ENCODE measurements around the gene OR1S2. TPM values are rescaled to one million over a fixed set of nuclear protein-coding genes. Genes with fewer than 3 reads are reported as not detected.
"Not testable (repeated sequence)": the region's sequence is repeated elsewhere in the genome, so short reads cannot be mapped to it uniquely, and the experiment has no call there.

OR1S2 gene
- total RNA-seq, result not detected in 2 replicates

GRCh38 chr11:58204042-58204441, at the start of gene OR1S2:
OR1S2 (minus strand) TSS chr11:58204142; CDS start chr11:58204142, 0 bp downstream.
- DNase-seq (ENCODE audit: extremely low read depth, low read depth, low spot score), result no peak

- no peak for DNase-seq (ENCODE audit: extremely low read depth, low read depth, low spot score)
Measured at GRCh38 chr11:58243954-58244353, 40.0 kb upstream of the OR1S2 start.

- DNase-seq (ENCODE audit: extremely low read depth, low read depth, low spot score), result no peak
Measured at GRCh38 chr11:58227956-58228615, 24.1 kb upstream of the OR1S2 start.

- DNase-seq (ENCODE audit: extremely low read depth, low read depth, low spot score), result no peak
Measured at GRCh38 chr11:58222721-58223120, 18.8 kb upstream of the OR1S2 start.

GRCh38 chr11:58216476-58216875, 12.5 kb upstream of the OR1S2 start:
- DNase-seq (ENCODE audit: extremely low read depth, low read depth, low spot score), result no peak

- not testable (repeated sequence) for DNase-seq (ENCODE audit: extremely low read depth, low read depth, low spot score)
Measured at GRCh38 chr11:58212420-58212819, 8.5 kb upstream of the OR1S2 start, which contains the start of gene OR1S1. OR1S1 (plus strand) TSS chr11:58212720.

GRCh38 chr11:58199271-58199670, 4.7 kb downstream of the OR1S2 start:
- DNase-seq (ENCODE audit: extremely low read depth, low read depth, low spot score), result no peak

GRCh38 chr11:58195939-58196338, 8.0 kb downstream of the OR1S2 start:
- DNase-seq (ENCODE audit: extremely low read depth, low read depth, low spot score), result no peak

GRCh38 chr11:58193391-58193790, 10.6 kb downstream of the OR1S2 start:
- DNase-seq (ENCODE audit: extremely low read depth, low read depth, low spot score), result no peak

- DNase-seq (ENCODE audit: extremely low read depth, low read depth, low spot score), result no peak
Measured at GRCh38 chr11:58192229-58192628, 11.7 kb downstream of the OR1S2 start.

GRCh38 chr11:58188770-58189169, 15.2 kb downstream of the OR1S2 start, which contains the start of gene OR9Q2:
OR9Q2 (plus strand) TSS chr11:58189070; CDS start chr11:58190491, 1,421 bp downstream.
- no peak for DNase-seq (ENCODE audit: extremely low read depth, low read depth, low spot score)

GRCh38 chr11:58186938-58187337, 17.0 kb downstream of the OR1S2 start:
- DNase-seq (ENCODE audit: extremely low read depth, low read depth, low spot score), result no peak

- DNase-seq (ENCODE audit: extremely low read depth, low read depth, low spot score), result no peak
Measured at GRCh38 chr11:58179648-58180047, 24.3 kb downstream of the OR1S2 start.

GRCh38 chr11:58178444-58178843, 25.5 kb downstream of the OR1S2 start:
- DNase-seq (ENCODE audit: extremely low read depth, low read depth, low spot score), result no peak

GRCh38 chr11:58177409-58178054, 26.4 kb downstream of the OR1S2 start:
- DNase-seq (ENCODE audit: extremely low read depth, low read depth, low spot score), result no peak

- no peak for DNase-seq (ENCODE audit: extremely low read depth, low read depth, low spot score)
Measured at GRCh38 chr11:58165504-58166106, 38.3 kb downstream of the OR1S2 start.

- no peak for DNase-seq (ENCODE audit: extremely low read depth, low read depth, low spot score)
Measured at GRCh38 chr11:58164990-58165389, 39.0 kb downstream of the OR1S2 start.

- no peak for DNase-seq (ENCODE audit: extremely low read depth, low read depth, low spot score)
Measured at GRCh38 chr11:58164389-58164788, 39.6 kb downstream of the OR1S2 start.
